Measurements from ENCODE around the gene SEZ6.

The SEZ6 gene

GRCh38 chr17:28974451-28974850 is 31.4 kb downstream of the SEZ6 start:
- DNase-seq: no peak

GRCh38 chr17:28973425-28973824 is 32.4 kb downstream of the SEZ6 start:
- no peak for DNase-seq

- no peak for DNase-seq
Observed at GRCh38 chr17:28972437-28972836, 33.4 kb downstream of the SEZ6 start.

- DNase-seq: no peak
Observed at GRCh38 chr17:28970879-28971278, 35.0 kb downstream of the SEZ6 start.

- DNase-seq: no peak
Observed at GRCh38 chr17:28969706-28970393, 36.0 kb downstream of the SEZ6 start.

GRCh38 chr17:28968914-28969295 is 36.9 kb downstream of the SEZ6 start:
- DNase-seq: no peak

- no peak for DNase-seq
Observed at GRCh38 chr17:28968231-28968913, 37.5 kb downstream of the SEZ6 start.

- no peak for DNase-seq
Observed at GRCh38 chr17:28967221-28968135, 38.4 kb downstream of the SEZ6 start.

- DNase-seq: no peak
Observed at GRCh38 chr17:28963841-28964240, 42.0 kb downstream of the SEZ6 start.

- no peak for DNase-seq
Observed at GRCh38 chr17:28963055-28963611, 42.7 kb downstream of the SEZ6 start.

- no peak for DNase-seq
Observed at GRCh38 chr17:28961391-28961790, 44.4 kb downstream of the SEZ6 start.

- DNase-seq: no peak
Observed at GRCh38 chr17:28960256-28961061, 45.4 kb downstream of the SEZ6 start.

- DNase-seq: no peak
Observed at GRCh38 chr17:28959471-28959871, 46.4 kb downstream of the SEZ6 start.

GRCh38 chr17:28958820-28959455 is 46.9 kb downstream of the SEZ6 start:
- DNase-seq: no peak

- no peak for DNase-seq
Observed at GRCh38 chr17:28957992-28958355, 47.9 kb downstream of the SEZ6 start.

GRCh38 chr17:28957277-28957991 is 48.4 kb downstream of the SEZ6 start:
- no peak for DNase-seq

GRCh38 chr17:28956861-28957260 is 49.0 kb downstream of the SEZ6 start:
- no peak for DNase-seq

GRCh38 chr17:28956112-28956511 is 49.7 kb downstream of the SEZ6 start:
- DNase-seq: no peak

- no peak for DNase-seq
Observed at GRCh38 chr17:28955408-28955807, 50.4 kb downstream of the SEZ6 start.

GRCh38 chr17:28954886-28955285 is 50.9 kb downstream of the SEZ6 start:
- no peak for DNase-seq

GRCh38 chr17:28953444-28954118 is 52.3 kb downstream of the SEZ6 start:
- peak; percentile 42 for DNase-seq

Data from effector CD4-positive, alpha-beta T cell (primary cell).